HG03460 (cell line): Measurements from ENCODE around the gene ST7.

Source experiments
- ATAC-seq: cut with Tn5 transposase; IDR thresholded peaks from one replicate; pipeline ENCODE4 v1.9.1; 2021; ENCODE audit not compliant: unreplicated experiment

Gene ST7

GRCh38 chr7:117179701-117180100, 226.4 kb downstream of the ST7 start:
- ATAC-seq: no peak

- no peak for ATAC-seq
These were observed 230.4 kb downstream of the ST7 start for GRCh38 chr7:117183729-117184128.

GRCh38 chr7:117184367-117184766, 231.1 kb downstream of the ST7 start:
- ATAC-seq: no peak

- no peak for ATAC-seq
These were observed 231.8 kb downstream of the ST7 start for GRCh38 chr7:117185124-117185523.

GRCh38 chr7:117186218-117187010, 233.1 kb downstream of the ST7 start:
- no peak for ATAC-seq

- ATAC-seq: no peak
These were observed 235.1 kb downstream of the ST7 start for GRCh38 chr7:117188376-117188775.

GRCh38 chr7:117188949-117189592, 235.8 kb downstream of the ST7 start:
- ATAC-seq: no peak

GRCh38 chr7:117190104-117190503, 236.8 kb downstream of the ST7 start:
- ATAC-seq: no peak

- ATAC-seq: no peak
These were observed 237.6 kb downstream of the ST7 start for GRCh38 chr7:117190746-117191435.

- no peak for ATAC-seq
These were observed 238.8 kb downstream of the ST7 start for GRCh38 chr7:117192108-117192507.

GRCh38 chr7:117193564-117193963, 240.3 kb downstream of the ST7 start:
- ATAC-seq: no peak

GRCh38 chr7:117194445-117194844, 241.1 kb downstream of the ST7 start:
- ATAC-seq: no peak

- no peak for ATAC-seq
These were observed 242.2 kb downstream of the ST7 start for GRCh38 chr7:117195361-117196029.

- ATAC-seq: no peak
These were observed 246.8 kb downstream of the ST7 start for GRCh38 chr7:117200132-117200531.

GRCh38 chr7:117200786-117201458, 247.6 kb downstream of the ST7 start:
- ATAC-seq: no peak

GRCh38 chr7:117202511-117202910, 249.2 kb downstream of the ST7 start:
- ATAC-seq: no peak

GRCh38 chr7:117203205-117203604, 249.9 kb downstream of the ST7 start:
- ATAC-seq: no peak

GRCh38 chr7:117205873-117206272, 252.6 kb downstream of the ST7 start:
- no peak for ATAC-seq

- no peak for ATAC-seq
These were observed 255.0 kb downstream of the ST7 start for GRCh38 chr7:117208257-117208656.

- no peak for ATAC-seq
These were observed 257.1 kb downstream of the ST7 start for GRCh38 chr7:117210397-117210796.

- ATAC-seq: no peak
These were observed 257.6 kb downstream of the ST7 start for GRCh38 chr7:117210908-117211307.
